NCI-H748 (cell line): ENCODE measurements around the gene CLCNKA.
"Not testable (repeated sequence)": the region's sequence is repeated elsewhere in the genome, so short reads cannot be mapped to it uniquely, and the experiment has no call there.

Experiments
- DNase-seq: peaks from one replicate; lab custom pipeline; 2025; ENCODE audit not compliant: unreplicated experiment; lab: John Stamatoyannopoulos, UW

CLCNKA gene

GRCh38 chr1:15997076-15997585 is 24.7 kb upstream of the CLCNKA start:
- no peak for DNase-seq

- no peak for DNase-seq
Observed at GRCh38 chr1:15997637-15998280, 24.1 kb upstream of the CLCNKA start.

- no peak for DNase-seq
Observed at GRCh38 chr1:15998929-15999328, 22.9 kb upstream of the CLCNKA start.

- not testable (repeated sequence) for DNase-seq
Observed at GRCh38 chr1:16001274-16001673, 20.6 kb upstream of the CLCNKA start.

GRCh38 chr1:16005597-16005996 is 16.2 kb upstream of the CLCNKA start:
- DNase-seq, result no peak

- no peak for DNase-seq
Observed at GRCh38 chr1:16006010-16006409, 15.8 kb upstream of the CLCNKA start.

GRCh38 chr1:16006552-16007485 is 15.0 kb upstream of the CLCNKA start:
- DNase-seq, result no peak

GRCh38 chr1:16007671-16008341 is 14.0 kb upstream of the CLCNKA start:
- DNase-seq, result no peak

GRCh38 chr1:16009030-16009460 is 12.8 kb upstream of the CLCNKA start:
- peak; percentile 55 for DNase-seq

GRCh38 chr1:16009678-16010077 is 12.2 kb upstream of the CLCNKA start:
- no peak for DNase-seq

GRCh38 chr1:16010837-16011236 is 11.0 kb upstream of the CLCNKA start:
- no peak for DNase-seq

GRCh38 chr1:16011936-16012589 is 9.8 kb upstream of the CLCNKA start:
- DNase-seq, result no peak

- peak; percentile 19 for DNase-seq
Observed at GRCh38 chr1:16012590-16013219, 9.1 kb upstream of the CLCNKA start.

- peak; percentile 19 for DNase-seq
Observed at GRCh38 chr1:16013220-16013907, 8.5 kb upstream of the CLCNKA start.

GRCh38 chr1:16013908-16014258 is 8.0 kb upstream of the CLCNKA start:
- no peak for DNase-seq

- DNase-seq, result no peak
Observed at GRCh38 chr1:16014509-16015482, 7.0 kb upstream of the CLCNKA start.

GRCh38 chr1:16015491-16015890 is 6.3 kb upstream of the CLCNKA start:
- no peak for DNase-seq

- DNase-seq, result no peak
Observed at GRCh38 chr1:16015960-16016901, 5.6 kb upstream of the CLCNKA start.
